Measurements from ENCODE around the gene EEFSEC.

- no peak for TF ChIP-seq CTCF (IDR thresholded peaks at IDR 0.05; ENCODE audit: insufficient read depth, low read depth, low read length)
- TF ChIP-seq EZH2 (IDR thresholded peaks at IDR 0.05; ENCODE audit: insufficient read depth, low read length), result no peak
These were observed 177.0 kb downstream of the EEFSEC start for GRCh38 chr3:128330214-128330842.
